Measurements from ENCODE around the gene GRM8. TPM values are rescaled to one million over a fixed set of nuclear protein-coding genes. Genes with fewer than 3 reads are reported as not detected.

Gene GRM8
- total RNA-seq, 1 experiment from 2014 or later = not detected

DNA sequence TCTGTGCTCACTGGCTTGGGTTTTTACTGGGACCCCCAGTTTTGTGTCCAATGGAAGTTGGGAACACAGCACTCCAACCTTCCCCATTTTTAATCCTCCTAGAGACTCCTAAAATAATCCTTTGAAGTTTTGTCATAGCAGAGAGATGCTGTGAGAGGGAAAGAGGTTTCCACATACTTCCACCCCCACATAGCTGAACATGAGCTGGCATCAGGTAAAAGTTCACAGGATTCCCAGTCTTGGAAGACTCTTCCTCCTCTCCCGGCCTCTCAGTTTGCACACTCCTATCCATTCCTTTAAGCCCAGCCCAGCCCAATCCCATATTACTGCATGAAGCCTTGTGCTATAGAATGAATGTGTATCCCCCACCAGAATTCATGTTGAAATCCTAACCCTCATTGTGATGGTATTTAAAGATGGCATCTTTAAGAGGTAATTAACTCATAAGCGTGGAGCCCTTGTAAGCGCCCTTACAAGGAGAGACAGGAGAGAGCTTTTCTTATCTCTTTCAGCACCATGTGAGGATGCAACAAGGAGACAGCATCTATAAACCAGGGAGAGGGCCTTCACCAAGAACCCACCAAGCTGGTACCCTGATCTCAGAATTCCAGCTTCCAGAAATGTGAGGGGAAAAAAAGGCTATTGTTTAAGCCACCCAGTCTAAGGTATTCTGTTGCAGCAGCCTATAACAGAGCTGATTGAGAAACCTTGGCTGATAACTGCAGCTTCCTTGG is 22.4 kb downstream of the GRM8 start:
- TF ChIP-seq CTCF (IDR thresholded peaks at IDR 0.05; ENCODE audit: insufficient read depth in 1 of 2, low read depth in 1 of 2, low read length in 1 of 2, severe bottlenecking in 1 of 2, unreplicated experiment in 1 of 2) = no peak
- Mint-ChIP-seq H3K4me3 (ENCODE audit: unreplicated experiment) (no peak overlapping the region), H3K27me3 (ENCODE audit: insufficient read depth, unreplicated experiment) (peaks cover 17% of the 10 kb centered on the region), H3K36me3 (ENCODE audit: insufficient read depth, unreplicated experiment) (no peaks in the 10 kb centered on the region), H3K27ac (ENCODE audit: unreplicated experiment) (no peak overlapping the region), H3K9me3 (ENCODE audit: unreplicated experiment) (no peaks in the 10 kb centered on the region), H3K4me1 (ENCODE audit: low read depth, unreplicated experiment) (no peaks in the 10 kb centered on the region)
- POLR2A ChIA-PET = no interaction called here
- BruUV-seq (replicated peaks) = no TSS peak
- H3K4me1 ChIP-seq = no peaks in the 10 kb centered on the region
- no peaks in the 10 kb centered on the region for H3K36me3 ChIP-seq (ENCODE audit: control insufficient read depth, insufficient read depth, low read length)
- intact Hi-C loops (cut with micrococcal nuclease; ENCODE audit: unreplicated experiment) = no loop called here
- no peak for DNase-seq
- CTCF ChIA-PET = no interaction called here
- no peaks in the 10 kb centered on the region; the same call in 1 of the 2 replicates for H3K27me3 ChIP-seq (replicated peaks; ENCODE audit: control insufficient read depth, insufficient read depth, low read length)
- no peaks in the 10 kb centered on the region for H3K9me3 ChIP-seq
- no peak overlapping the region for H3K4me3 ChIP-seq (ENCODE audit: low read depth, low read length)

GRCh38 chr7:127226685-127227374 is 25.9 kb downstream of the GRM8 start:
- Mint-ChIP-seq H3K9me3 (ENCODE audit: unreplicated experiment) (no peaks in the 10 kb centered on the region), H3K27ac (ENCODE audit: unreplicated experiment) (no peak overlapping the region), H3K4me1 (ENCODE audit: low read depth, unreplicated experiment) (no peaks in the 10 kb centered on the region), H3K4me3 (ENCODE audit: unreplicated experiment) (no peak overlapping the region), H3K27me3 (ENCODE audit: insufficient read depth, unreplicated experiment) (peaks cover 33% of the 10 kb centered on the region), H3K36me3 (ENCODE audit: insufficient read depth, unreplicated experiment) (no peaks in the 10 kb centered on the region)
- no TSS peak for BruUV-seq (replicated peaks)
- intact Hi-C loops (cut with micrococcal nuclease; ENCODE audit: unreplicated experiment) = no loop called here
- DNase-seq = no peak
- no peaks in the 10 kb centered on the region for H3K36me3 ChIP-seq (ENCODE audit: control insufficient read depth, insufficient read depth, low read length)
- H3K4me3 ChIP-seq (ENCODE audit: low read depth, low read length) = no peak overlapping the region
- no peaks in the 10 kb centered on the region for H3K27me3 ChIP-seq (replicated peaks; ENCODE audit: control insufficient read depth, insufficient read depth, low read length)
- ChIA-PET POLR2A (no interaction called here), CTCF (no interaction called here)
- H3K4me1 ChIP-seq = no peaks in the 10 kb centered on the region
- no peak for TF ChIP-seq CTCF (IDR thresholded peaks at IDR 0.05; ENCODE audit: insufficient read depth in 1 of 2, low read depth in 1 of 2, low read length in 1 of 2, severe bottlenecking in 1 of 2, unreplicated experiment in 1 of 2)
- no peaks in the 10 kb centered on the region for H3K9me3 ChIP-seq

DNA sequence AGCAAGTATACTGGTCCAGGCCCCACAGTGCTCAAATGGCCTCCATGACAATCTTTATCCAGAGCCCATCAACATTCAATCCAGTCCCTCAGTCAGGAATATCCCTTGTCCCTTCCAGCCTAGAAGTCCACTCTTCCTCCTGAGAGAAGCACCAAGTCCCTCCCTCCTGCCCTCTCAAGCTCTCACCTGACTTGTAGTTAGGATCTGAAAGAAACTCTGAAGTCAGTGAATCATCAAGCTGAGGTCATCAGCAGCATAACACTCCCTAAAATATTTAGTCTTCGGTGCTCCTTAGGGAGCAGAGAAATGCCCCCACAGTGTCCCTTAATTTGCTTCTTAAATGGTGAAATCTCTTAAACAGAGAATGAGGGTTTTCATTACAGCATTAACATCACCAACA is 31.0 kb downstream of the GRM8 start:
- no peaks in the 10 kb centered on the region for H3K27me3 ChIP-seq (replicated peaks; ENCODE audit: control insufficient read depth, insufficient read depth, low read length)
- POLR2A ChIA-PET = no interaction called here
- H3K36me3 ChIP-seq (ENCODE audit: control insufficient read depth, insufficient read depth, low read length) = no peaks in the 10 kb centered on the region
- CTCF ChIA-PET = no interaction called here
- DNase-seq = no peak
- no peak overlapping the region for H3K4me3 Mint-ChIP-seq (ENCODE audit: unreplicated experiment)
- no peak overlapping the region for H3K27ac Mint-ChIP-seq (ENCODE audit: unreplicated experiment)
- no peaks in the 10 kb centered on the region for H3K4me1 ChIP-seq
- TF ChIP-seq CTCF (IDR thresholded peaks at IDR 0.05; ENCODE audit: insufficient read depth in 1 of 2, low read depth in 1 of 2, low read length in 1 of 2, severe bottlenecking in 1 of 2, unreplicated experiment in 1 of 2) = no peak
- no TSS peak for BruUV-seq (replicated peaks)
- H3K9me3 ChIP-seq = no peaks in the 10 kb centered on the region
- H3K27me3 Mint-ChIP-seq (ENCODE audit: insufficient read depth, unreplicated experiment) = peaks cover 29% of the 10 kb centered on the region
- no peaks in the 10 kb centered on the region for H3K9me3 Mint-ChIP-seq (ENCODE audit: unreplicated experiment)
- intact Hi-C loops (cut with micrococcal nuclease; ENCODE audit: unreplicated experiment) = no loop called here
- H3K36me3 Mint-ChIP-seq (ENCODE audit: insufficient read depth, unreplicated experiment) = no peaks in the 10 kb centered on the region
- no peak overlapping the region for H3K4me3 ChIP-seq (ENCODE audit: low read depth, low read length)
- no peaks in the 10 kb centered on the region for H3K4me1 Mint-ChIP-seq (ENCODE audit: low read depth, unreplicated experiment)

All from Caco-2 (cell line).